GM21737 (cell line): ENCODE results near the gene RNPS1.
A peak's percentile ranks its signal among the peaks of the same experiment; 100 is the strongest.

Source experiments
- ATAC-seq: cut with Tn5 transposase; IDR thresholded peaks from one replicate; pipeline ENCODE4 v1.9.1; 2021; ENCODE audit warnings: mild to moderate bottlenecking, moderate library complexity; ENCODE audit not compliant: unreplicated experiment

The RNPS1 gene

GRCh38 chr16:2267913-2268666 is at the start of gene RNPS1:
RNPS1 (minus strand) TSS chr16:2268126; CDS start chr16:2264643, 3,483 bp downstream.
- peak; percentile 62 for ATAC-seq

- no peak for ATAC-seq
These were observed 49.5 kb upstream of the RNPS1 start for GRCh38 chr16:2317231-2318020.

- ATAC-seq = no peak
These were observed 40.4 kb upstream of the RNPS1 start for GRCh38 chr16:2308089-2308962.

GRCh38 chr16:2299915-2300192 is 31.9 kb upstream of the RNPS1 start:
- ATAC-seq = no peak

GRCh38 chr16:2299121-2299914 is 31.4 kb upstream of the RNPS1 start:
- no peak for ATAC-seq

- no peak for ATAC-seq
These were observed 30.7 kb upstream of the RNPS1 start for GRCh38 chr16:2298621-2299020.

- ATAC-seq = no peak
These were observed 29.6 kb upstream of the RNPS1 start for GRCh38 chr16:2297506-2297860.

- no peak for ATAC-seq
These were observed 29.0 kb upstream of the RNPS1 start for GRCh38 chr16:2296661-2297505.

- no peak for ATAC-seq
These were observed 27.3 kb upstream of the RNPS1 start for GRCh38 chr16:2295056-2295798.

GRCh38 chr16:2292221-2292620 is 24.3 kb upstream of the RNPS1 start:
- ATAC-seq = no peak

- no peak for ATAC-seq
These were observed 21.4 kb upstream of the RNPS1 start for GRCh38 chr16:2289282-2289681.

GRCh38 chr16:2288726-2289125 is 20.8 kb upstream of the RNPS1 start:
- no peak for ATAC-seq

- no peak for ATAC-seq
These were observed 20.1 kb upstream of the RNPS1 start for GRCh38 chr16:2287916-2288547.

GRCh38 chr16:2286550-2286949 is 18.6 kb upstream of the RNPS1 start:
- no peak for ATAC-seq

GRCh38 chr16:2285731-2286191 is 17.8 kb upstream of the RNPS1 start:
- no peak for ATAC-seq

- ATAC-seq = no peak
These were observed 17.1 kb upstream of the RNPS1 start for GRCh38 chr16:2284797-2285576.

- no peak for ATAC-seq
These were observed 16.3 kb upstream of the RNPS1 start for GRCh38 chr16:2284001-2284770.
